Smooth muscle cell (in vitro differentiated cells): ENCODE data around the gene SH2D1B. TPM values are rescaled to one million over a fixed set of nuclear protein-coding genes. Genes with fewer than 3 reads are reported as not detected.
"Not testable (repeated sequence)": the region's sequence is repeated elsewhere in the genome, so short reads cannot be mapped to it uniquely, and the experiment has no call there.

Experiments
- DNase-seq: peaks from one replicate; lab custom pipeline; 2025; ENCODE audit not compliant: unreplicated experiment; lab: John Stamatoyannopoulos, UW
- H2AFZ ChIP-seq: fragments of 200-600 bp; sonication (generic); 2 replicates; pipeline ENCODE4 v1.6.0; 2016; ENCODE audit warnings: antibody characterized with exemption, low read depth, mild to moderate bottlenecking
- H3F3A ChIP-seq: fragments of 200-600 bp; sonication (generic); 2 replicates; pipeline ENCODE4 v1.6.0; 2017; ENCODE audit warnings: antibody characterized with exemption, low read depth
- H3K27ac ChIP-seq: fragments of 200-600 bp; sonication (generic); 2 replicates; pipeline ENCODE4 v1.5.1; 2016; ENCODE audit warnings: low read depth, mild to moderate bottlenecking
- H3K27me3 ChIP-seq: fragments of 200-600 bp; sonication (generic); 2 replicates; pipeline ENCODE4 v1.6.1; 2016; ENCODE audit warnings: low read depth, mild to moderate bottlenecking
- H3K36me3 ChIP-seq: fragments of 200-600 bp; sonication (generic); 2 replicates; pipeline ENCODE4 v1.5.1; 2016; ENCODE audit warnings: low read depth
- H3K4me1 ChIP-seq: fragments of 200-600 bp; sonication (generic); 2 replicates; pipeline ENCODE4 v1.5.1; 2016; ENCODE audit warnings: low read depth
- H3K4me2 ChIP-seq: fragments of 200-600 bp; sonication (generic); 2 replicates; pipeline ENCODE4 v1.6.0; 2016; ENCODE audit warnings: mild to moderate bottlenecking
- H3K4me3 ChIP-seq: fragments of 200-600 bp; sonication (generic); 2 replicates; pipeline ENCODE4 v1.5.1; 2016; ENCODE audit warnings: mild to moderate bottlenecking
- H3K79me2 ChIP-seq: fragments of 200-600 bp; sonication (generic); 2 replicates; pipeline ENCODE4 v1.6.0; 2016; ENCODE audit warnings: low read depth, mild to moderate bottlenecking
- H3K9ac ChIP-seq: fragments of 200-600 bp; sonication (generic); 2 replicates; pipeline ENCODE4 v1.6.0; 2016; ENCODE audit warnings: low read depth
- H3K9me3 ChIP-seq: fragments of 200-600 bp; sonication (generic); replicated peaks from 2 replicates; pipeline ENCODE4 v1.5.1; 2016; ENCODE audit warnings: low read depth
- H4K20me1 ChIP-seq: fragments of 200-600 bp; sonication (generic); 2 replicates; pipeline ENCODE4 v1.6.0; 2016; ENCODE audit warnings: low read depth
- WGBS: methylation state at CpG from one replicate; pipeline ENCODE4 v1.1.7; 2016; ENCODE audit warnings: low lambda C conversion rate; 5-methylcytosine and 5-hydroxymethylcytosine counted together
- polyA plus RNA-seq: library from polyadenylated mRNA; unstranded; fragments of >200 nt; fragmentation: Nextera tagmentation; extraction: Ambion mirVana; gene quantifications from 2 replicates; pipeline ENCODE4 v1.2.1, GENCODE V29; 2016
- total RNA-seq: library from RNA; depleted of rRNA; stranded (reverse); fragments of >200 nt; gene quantifications from 2 replicates; pipeline ENCODE4 v1.2.3, GENCODE V29; 2014
- TF ChIP-seq, protein P1 (sequence below): fragments of 200-600 bp; sonication (generic); IDR thresholded peaks from 2 replicates; pipeline ENCODE4 v1.5.1; 2017; ENCODE audit warnings: borderline replicate concordance, mild to moderate bottlenecking, antibody characterized with exemption; ENCODE audit not compliant: insufficient read depth, poor library complexity, severe bottlenecking

Gene SH2D1B
- total and polyA plus RNA-seq, 2 experiments from 2014 or later, result not detected

GRCh38 chr1:162353078-162353477 is 58.9 kb downstream of the SH2D1B start:
- no peaks in the 10 kb centered on the region for H3K79me2 ChIP-seq
- DNase-seq, result no peak
- 82% methylated on average over 9 of the region's 9 CpGs for WGBS
- H3F3A ChIP-seq, result no peaks in the 10 kb centered on the region
- no peak overlapping the region for H3K4me3 ChIP-seq
- H3K27me3 ChIP-seq, result no peaks in the 10 kb centered on the region
- no peak overlapping the region for H2AFZ ChIP-seq
- TF ChIP-seq, protein P1, sequence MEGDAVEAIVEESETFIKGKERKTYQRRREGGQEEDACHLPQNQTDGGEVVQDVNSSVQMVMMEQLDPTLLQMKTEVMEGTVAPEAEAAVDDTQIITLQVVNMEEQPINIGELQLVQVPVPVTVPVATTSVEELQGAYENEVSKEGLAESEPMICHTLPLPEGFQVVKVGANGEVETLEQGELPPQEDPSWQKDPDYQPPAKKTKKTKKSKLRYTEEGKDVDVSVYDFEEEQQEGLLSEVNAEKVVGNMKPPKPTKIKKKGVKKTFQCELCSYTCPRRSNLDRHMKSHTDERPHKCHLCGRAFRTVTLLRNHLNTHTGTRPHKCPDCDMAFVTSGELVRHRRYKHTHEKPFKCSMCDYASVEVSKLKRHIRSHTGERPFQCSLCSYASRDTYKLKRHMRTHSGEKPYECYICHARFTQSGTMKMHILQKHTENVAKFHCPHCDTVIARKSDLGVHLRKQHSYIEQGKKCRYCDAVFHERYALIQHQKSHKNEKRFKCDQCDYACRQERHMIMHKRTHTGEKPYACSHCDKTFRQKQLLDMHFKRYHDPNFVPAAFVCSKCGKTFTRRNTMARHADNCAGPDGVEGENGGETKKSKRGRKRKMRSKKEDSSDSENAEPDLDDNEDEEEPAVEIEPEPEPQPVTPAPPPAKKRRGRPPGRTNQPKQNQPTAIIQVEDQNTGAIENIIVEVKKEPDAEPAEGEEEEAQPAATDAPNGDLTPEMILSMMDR, result no peak
- H4K20me1 ChIP-seq, result no peaks in the 10 kb centered on the region
- no peaks in the 10 kb centered on the region for H3K9me3 ChIP-seq
- no peak overlapping the region for H3K9ac ChIP-seq
- no peak overlapping the region for H3K4me2 ChIP-seq
- no peak overlapping the region for H3K27ac ChIP-seq
- H3K4me1 ChIP-seq, result peaks cover 5% of the 10 kb centered on the region
- H3K36me3 ChIP-seq, result no peaks in the 10 kb centered on the region

DNA sequence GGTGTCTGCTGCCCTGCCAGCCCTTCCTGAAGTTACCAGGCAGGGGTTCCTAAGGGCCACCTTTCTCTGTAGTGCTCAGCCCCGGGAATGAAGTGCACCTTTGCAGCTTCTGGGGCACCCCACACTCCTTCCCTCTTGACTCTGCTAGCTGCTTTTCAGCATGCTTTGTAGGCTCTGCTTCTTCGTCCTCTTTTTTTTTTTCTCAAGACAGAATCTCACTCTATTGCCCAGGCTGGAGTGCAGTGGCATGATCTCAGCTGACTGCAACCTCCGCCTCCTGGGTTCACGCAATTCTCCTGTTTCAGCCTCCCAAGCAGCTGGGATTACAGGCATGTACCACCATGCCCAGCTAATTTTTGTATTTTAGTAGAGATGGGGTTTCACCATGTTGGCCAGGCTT is 60.1 kb downstream of the SH2D1B start:
- not testable (repeated sequence) for H3K27me3 ChIP-seq, H3K27ac ChIP-seq, H2AFZ ChIP-seq, H3K9me3 ChIP-seq, H3K4me3 ChIP-seq, H3K36me3 ChIP-seq, H3K9ac ChIP-seq, DNase-seq, H3K4me1 ChIP-seq, H3K4me2 ChIP-seq, H3F3A ChIP-seq, H3K79me2 ChIP-seq, H4K20me1 ChIP-seq
- WGBS, result 94% methylated on average over 3 of the region's 4 CpGs

DNA sequence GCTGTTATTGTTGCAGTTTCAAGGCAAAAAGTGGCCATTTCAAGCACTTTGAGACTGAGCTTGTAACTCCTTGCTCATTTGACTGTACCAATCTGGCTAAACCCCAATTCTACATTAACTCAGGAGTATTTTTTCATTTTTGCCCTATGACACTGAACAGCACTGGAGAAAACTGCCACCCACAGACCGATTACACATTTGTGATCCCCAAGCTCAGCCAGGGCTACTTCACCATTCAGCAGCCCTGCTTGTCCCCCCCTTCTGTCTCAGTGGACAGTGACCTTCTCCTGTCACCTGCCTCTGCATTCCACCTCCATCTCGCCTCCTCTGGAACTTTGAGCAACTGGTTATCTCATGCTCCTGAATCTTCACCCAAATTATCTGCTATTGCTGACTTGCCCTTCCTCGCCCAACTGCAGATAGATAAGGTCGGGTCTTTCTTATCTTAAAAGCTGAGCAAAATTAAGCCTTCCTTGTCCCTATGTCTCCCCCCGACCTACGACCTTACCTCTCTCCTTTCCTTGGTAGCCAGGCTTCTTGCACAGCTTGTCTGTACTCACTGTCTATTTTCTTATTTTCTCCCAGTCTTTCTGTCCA is 60.6 kb downstream of the SH2D1B start:
- TF ChIP-seq, protein P1, result no peak
- no peak for DNase-seq
- H3K27me3 ChIP-seq, result no peaks in the 10 kb centered on the region
- H4K20me1 ChIP-seq, result no peaks in the 10 kb centered on the region
- no peaks in the 10 kb centered on the region for H3F3A ChIP-seq
- H3K9me3 ChIP-seq, result no peaks in the 10 kb centered on the region
- WGBS, result 78% methylated on average over 6 of the region's 6 CpGs
- no peak overlapping the region for H3K4me3 ChIP-seq
- H3K79me2 ChIP-seq, result no peaks in the 10 kb centered on the region
- peaks cover 5% of the 10 kb centered on the region for H3K4me1 ChIP-seq
- no peak overlapping the region for H3K4me2 ChIP-seq
- no peaks in the 10 kb centered on the region for H3K36me3 ChIP-seq
- no peak overlapping the region for H3K27ac ChIP-seq
- no peak overlapping the region for H3K9ac ChIP-seq
- H2AFZ ChIP-seq, result no peak overlapping the region

DNA sequence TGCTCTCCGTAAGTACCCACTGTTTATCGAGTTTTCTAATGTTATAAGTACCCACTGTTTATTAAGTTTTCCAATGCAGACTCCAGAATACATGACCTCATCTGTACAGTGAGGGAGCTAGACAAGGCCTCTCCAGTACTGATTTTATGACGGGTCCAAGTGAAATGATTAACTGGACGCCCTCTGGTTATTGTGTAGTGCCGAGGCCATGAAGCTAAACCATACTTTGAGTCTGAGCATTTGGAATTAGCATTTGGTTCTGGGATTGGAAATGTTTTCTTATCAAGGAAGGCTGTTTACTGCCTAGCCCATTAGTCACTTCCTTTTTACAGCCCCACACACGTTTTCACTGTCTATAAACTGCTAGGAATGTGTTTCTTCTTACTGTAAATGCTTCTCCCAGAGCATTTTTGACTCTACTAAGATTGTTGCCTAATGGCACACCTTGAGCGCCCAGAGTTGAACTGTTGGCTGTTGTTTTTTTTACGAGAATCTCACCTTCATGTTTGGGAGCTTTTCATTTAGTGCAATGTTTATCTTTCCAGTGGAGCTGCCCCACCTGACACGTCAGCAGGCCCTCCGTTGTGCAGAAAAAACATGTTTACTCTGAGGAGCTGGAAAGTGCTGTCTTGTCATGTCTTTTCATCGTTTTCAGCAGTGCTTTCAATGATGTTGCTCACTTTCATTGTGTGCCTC is 62.2 kb downstream of the SH2D1B start:
- Histone ChIP-seq H3K27ac (peak overlapping the region; percentile 72), H3K36me3 (no peaks in the 10 kb centered on the region), H2AFZ (peak overlapping the region; percentile 58), H3K4me3 (no peak overlapping the region), H3K9ac (peak overlapping the region; percentile 20), H3K27me3 (no peaks in the 10 kb centered on the region), H3K4me2 (peak overlapping the region; percentile 32), H3K79me2 (no peaks in the 10 kb centered on the region), H3F3A (no peaks in the 10 kb centered on the region), H3K9me3 (no peaks in the 10 kb centered on the region), H4K20me1 (no peaks in the 10 kb centered on the region), H3K4me1 (peaks cover 5% of the 10 kb centered on the region)
- TF ChIP-seq, protein P1, result no peak
- DNase-seq, result no peak
- WGBS, result 14% methylated on average over 11 of the region's 11 CpGs
